Tongue (tissue), 2 donors: ENCODE results near the gene GALNT14. TPM values are rescaled to one million over a fixed set of nuclear protein-coding genes. Genes with fewer than 3 reads are reported as not detected.
A peak's percentile ranks its signal among the peaks of the same experiment; 100 is the strongest.
"Not testable (repeated sequence)": the region's sequence is repeated elsewhere in the genome, so short reads cannot be mapped to it uniquely, and the experiment has no call there.

Experiments used
- DNase-seq: peaks from one replicate; pipeline ENCODE4 v3.0.0-alpha.2; 2015
- total RNA-seq: library from RNA; depleted of rRNA; stranded (reverse); fragments of >200 nt; gene quantifications from one replicate; pipeline ENCODE4 v1.2.3, GENCODE V29; 2014

GALNT14 gene
- total RNA-seq, 1 donor from 2014 or later = 5.6 TPM

- DNase-seq = no peak
Observed at GRCh38 chr2:30938196-30938595, 200.0 kb downstream of the GALNT14 start.

- no peak for DNase-seq
Observed at GRCh38 chr2:30936977-30937376, 201.3 kb downstream of the GALNT14 start.

DNA sequence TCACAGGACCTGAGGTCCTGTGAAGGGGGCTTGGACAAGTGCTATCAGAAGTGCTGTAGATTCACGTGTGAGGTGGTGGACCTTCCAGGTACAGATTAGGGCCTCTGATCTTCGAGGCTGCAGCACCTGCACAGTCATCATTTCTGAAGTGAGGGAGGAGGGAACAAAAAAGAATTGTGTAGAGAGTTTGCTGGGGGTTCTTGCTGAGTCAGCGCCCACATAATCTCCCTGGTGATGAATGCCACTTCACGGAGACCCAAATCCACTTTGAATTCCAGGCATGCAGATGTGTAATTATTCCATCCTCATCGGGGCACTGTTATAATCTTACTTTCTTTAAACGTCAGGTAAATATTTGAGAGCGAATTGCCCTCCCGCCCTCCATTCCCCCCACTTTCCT is 202.4 kb downstream of the GALNT14 start:
- DNase-seq = no peak

DNA sequence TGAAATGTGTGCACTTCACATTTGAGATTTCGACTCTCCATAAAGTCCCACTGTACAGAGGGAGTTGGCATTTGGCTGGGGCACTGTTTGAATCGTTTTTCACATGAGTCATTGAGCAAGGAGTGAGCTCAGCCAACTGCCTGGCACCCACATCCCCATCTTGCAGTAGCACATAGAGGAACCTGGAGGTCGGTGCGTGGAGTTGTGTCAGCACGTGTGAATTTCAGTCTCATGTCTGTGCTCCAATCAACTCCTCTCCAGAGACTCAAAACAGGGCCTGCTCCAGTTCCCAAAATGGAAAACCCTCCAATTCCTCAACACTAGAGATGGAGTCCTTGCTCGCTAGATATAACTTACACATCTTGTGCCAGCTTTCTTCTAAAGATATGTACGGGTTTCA is 204.2 kb downstream of the GALNT14 start:
- no peak for DNase-seq

- DNase-seq = peak; percentile 8
Observed at GRCh38 chr2:30933496-30933895, 204.7 kb downstream of the GALNT14 start.

DNA sequence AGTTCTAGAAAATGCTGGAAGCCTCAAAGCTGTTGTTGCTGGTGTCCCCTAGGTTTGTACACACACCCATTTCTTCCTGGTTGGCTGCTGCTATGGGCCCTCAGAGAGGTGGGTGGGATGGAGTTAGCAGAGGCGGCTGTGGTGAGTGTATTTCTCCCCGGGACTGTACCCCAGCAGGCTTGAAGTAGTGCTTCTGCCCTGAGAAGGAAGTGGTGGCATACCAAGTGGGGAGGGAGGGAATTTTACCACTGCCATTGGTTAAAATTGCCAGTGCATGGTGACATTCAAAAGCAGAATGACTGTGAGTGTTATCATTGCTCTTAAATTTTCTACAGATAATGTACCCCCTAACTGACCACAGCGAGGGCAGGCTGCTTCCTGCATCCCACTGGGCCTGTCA is 205.4 kb downstream of the GALNT14 start:
- DNase-seq = no peak

DNA sequence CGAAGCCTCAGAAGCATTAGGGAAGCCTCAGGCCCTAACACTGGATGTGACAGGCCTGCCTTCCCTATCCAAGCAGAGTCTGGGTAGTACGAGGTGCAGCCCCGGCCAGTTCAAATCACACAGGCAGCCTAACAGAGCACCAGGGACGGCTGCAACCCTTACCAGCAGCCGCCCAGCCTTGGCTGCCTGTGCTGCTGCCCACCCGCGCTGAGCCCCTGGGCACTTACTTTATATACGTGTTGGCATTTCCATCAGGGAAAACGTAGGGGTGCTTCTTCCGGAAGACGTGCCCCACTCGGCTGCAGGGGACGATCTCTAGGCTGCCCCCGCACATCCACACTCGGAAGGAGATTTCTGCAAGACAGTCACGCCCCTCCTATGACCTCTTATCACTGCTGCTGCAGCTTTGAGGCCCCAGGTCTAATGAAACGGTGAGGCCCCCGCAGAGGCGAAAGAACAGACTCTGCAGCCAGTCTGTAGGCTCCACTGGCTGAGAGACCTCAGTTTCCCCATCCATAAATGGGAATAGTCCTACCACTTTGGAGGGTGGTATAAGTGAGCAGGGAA is 206.3 kb downstream of the GALNT14 start:
- no peak for DNase-seq

DNA sequence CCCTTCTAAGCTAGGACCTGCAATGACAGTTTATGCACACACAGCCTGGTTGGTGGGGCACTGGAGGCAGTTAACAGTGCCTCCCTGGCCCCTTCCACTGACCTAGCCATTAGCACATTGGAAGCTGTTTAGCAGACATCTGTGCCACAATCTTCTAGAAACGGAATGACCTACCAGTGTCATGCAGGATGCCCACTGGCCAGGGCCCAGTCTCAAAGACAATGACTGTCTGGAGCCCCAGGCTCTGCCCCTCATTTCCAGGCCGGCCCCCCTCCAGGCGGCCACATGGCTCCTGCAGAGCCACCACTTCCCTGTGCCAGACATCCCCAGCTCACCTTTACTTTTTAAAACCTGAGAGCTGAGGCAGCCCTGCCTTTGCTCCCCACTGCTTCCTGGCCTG is 207.5 kb downstream of the GALNT14 start:
- no peak for DNase-seq

DNA sequence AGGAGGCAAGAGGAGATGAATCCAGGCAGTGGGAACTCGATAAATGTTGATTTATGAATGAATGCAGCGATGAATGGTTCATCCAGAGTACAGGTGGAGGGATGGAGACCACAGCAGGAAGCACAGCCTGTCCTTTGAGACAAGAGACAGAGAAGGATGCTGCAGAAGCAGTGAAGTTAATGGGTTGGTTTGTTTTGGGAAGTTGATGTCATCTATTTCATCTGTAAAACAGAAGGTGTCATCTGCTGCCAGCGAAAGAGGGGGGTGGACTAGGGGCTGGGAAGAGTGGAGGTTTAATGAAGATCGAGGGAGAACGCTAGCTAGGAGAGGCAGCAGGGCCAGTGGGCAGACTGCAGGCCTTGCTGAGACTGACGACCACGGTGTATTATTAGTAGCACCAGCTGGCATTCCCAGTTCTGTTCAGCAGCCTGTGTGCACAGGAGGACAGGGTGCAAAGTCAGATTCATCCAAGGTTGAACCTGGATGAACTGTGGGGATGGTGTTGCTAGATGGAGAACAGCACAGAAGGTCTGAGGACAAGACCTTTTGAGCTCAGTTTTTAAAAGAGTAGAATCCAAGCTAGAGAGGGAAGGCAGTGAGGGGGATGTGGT is 210.7 kb downstream of the GALNT14 start:
- DNase-seq = peak; percentile 38

DNA sequence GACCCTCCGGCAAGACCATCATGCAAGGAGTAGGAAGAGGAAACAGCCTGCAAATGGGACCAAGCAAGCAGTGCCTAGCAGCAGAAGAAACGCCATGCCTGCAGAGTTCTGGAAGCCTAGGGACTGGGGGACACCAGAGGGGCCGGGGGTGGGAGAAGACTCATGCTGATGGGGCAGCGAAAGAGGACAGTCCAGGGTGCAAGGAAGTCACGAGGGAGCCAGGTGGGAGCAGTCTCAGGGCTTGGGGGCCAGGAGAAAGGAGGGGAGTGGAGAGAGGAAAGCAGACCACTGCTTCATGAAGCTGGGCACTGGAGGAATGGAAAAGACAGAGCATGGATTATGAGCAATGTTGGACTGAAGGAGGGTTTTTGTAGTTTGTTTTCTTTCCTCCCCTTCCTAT is 211.6 kb downstream of the GALNT14 start:
- no peak for DNase-seq

- DNase-seq = no peak
Observed at GRCh38 chr2:30923623-30924022, 214.6 kb downstream of the GALNT14 start.

- DNase-seq = no peak
Observed at GRCh38 chr2:30920511-30920910, 217.7 kb downstream of the GALNT14 start.

DNA sequence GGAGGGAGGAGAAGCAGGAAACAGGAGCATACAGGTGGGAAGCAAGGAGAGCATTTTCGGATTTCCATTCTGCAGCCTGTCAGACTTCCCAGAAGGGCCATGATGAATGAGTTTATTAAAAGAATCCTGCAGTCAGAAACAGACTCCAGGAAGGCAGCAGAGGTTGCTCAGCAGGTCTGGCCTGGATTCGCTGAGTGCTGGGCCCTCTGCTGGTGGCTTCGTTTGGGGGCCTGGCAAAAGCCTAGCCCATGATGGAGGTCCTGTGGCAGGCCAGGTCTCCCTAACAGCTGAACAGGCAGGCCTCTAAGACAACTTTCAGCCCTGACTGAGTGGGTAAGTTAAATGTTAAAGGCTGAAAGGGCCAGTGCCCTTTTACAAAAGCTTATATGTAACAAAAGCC is 222.8 kb downstream of the GALNT14 start:
- DNase-seq = peak; percentile 45

DNA sequence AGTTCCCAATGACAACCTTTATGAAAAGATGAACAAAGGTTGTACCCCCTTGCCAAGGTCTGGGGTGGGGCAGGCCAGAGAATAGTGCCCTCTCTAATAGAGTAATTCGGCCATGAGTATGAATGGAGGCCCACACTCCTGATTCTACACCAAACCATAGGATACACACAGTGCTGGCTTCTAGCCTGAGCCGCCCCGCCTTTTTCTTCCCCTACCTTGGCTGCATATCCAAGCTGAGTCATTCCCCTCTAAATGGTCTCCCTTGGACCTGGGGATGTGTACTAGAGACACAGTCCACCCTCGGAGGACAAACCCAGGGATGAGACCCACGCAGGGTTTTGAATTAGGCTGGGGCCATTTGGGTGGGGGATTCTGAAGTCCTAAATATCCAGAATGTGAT is 223.8 kb downstream of the GALNT14 start:
- DNase-seq = no peak

DNA sequence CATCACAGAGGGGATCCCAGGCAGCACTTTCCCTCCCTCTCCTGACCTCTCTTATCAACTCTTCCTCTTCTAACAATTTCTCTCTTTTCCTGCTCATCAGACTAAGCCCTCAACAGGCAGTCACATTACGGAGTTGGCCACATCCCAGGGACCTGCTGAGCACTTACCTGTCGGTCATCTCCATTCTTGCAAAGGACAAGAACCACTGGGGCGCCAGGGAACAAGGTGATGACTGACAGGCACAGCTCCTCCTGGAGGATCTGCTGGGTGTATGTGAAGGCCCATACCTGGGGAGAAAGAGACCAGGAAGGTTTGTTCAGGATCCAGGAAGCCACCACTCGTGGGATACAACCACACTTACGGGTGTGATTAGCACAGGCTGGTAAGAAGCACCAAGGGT is 226.2 kb downstream of the GALNT14 start:
- DNase-seq = no peak

DNA sequence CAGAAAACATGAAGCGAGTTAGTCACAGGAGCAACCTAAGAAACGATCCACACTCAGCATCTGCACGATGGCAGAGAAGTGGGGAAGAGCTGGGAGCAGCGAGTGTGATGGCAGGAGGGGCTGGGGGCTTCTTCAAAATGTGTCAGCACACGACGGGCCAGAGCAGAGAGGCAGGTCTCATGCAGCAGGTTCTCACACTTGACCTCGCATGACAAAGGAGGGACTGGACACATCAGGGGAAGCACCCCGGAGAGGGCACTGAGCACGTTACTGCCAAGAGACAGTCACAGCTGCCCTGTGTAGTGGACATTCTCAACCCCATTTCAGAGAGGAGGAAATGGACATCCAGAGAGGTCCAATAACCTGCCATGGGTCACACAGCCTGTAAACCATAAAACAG is 226.9 kb downstream of the GALNT14 start:
- DNase-seq = no peak

DNA sequence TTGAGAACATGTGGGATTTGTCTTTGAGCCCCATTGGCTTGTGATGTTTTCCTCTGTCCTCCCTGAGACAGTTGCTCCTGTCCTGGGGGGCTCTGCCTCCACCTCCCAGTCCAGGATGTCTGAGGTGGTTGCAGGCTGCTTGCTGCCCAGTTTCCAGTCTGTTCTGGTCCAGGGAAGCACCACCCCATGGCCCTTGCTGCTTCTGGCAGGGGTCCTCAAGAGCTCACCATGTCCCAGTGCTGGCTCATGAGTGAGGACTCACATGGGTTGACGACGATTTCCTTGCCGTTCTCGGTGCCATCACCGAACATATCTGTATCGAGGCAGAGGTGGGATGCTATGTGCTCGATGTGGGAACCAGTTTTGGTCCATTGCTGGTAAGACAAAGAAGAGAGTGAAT is 227.6 kb downstream of the GALNT14 start:
- no peak for DNase-seq

DNA sequence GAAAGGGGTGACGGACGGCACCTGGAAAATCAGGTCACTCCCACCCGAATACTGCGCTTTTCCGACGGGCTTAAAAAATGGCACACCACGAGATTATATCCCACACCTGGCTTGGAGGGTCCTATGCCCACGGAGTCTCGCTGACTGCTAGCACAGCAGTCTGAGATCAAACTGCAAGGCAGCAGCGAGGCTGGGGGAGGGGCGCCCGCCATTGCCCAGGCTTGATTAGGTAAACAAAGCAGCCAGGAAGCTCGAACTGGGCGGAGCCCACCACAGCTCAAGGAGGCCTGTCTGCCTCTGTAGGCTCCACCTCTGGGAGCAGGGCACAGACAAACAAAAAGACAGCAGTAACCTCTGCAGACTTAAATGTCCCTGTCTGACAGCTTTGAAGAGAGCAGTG is 233.8 kb downstream of the GALNT14 start:
- not testable (repeated sequence) for DNase-seq

DNA sequence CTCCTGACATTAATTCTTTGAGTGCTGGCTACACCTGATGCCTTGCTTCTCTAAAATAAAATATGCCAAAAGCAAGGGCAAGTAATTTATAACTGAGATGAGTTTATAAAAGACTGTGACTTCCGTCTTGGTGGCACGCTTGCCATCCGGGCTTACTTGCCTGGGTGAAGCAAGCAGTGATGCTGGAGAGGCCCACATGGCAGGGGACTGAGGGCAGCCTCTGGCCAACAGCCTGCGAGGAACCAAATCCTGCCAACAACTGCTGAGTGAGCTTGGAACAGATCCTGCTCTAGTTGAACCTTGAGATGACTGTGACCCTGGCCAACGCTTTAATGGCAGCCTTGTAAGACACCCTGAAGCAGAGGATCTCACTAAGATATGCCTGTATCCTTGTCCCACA is 234.9 kb downstream of the GALNT14 start:
- no peak for DNase-seq

- DNase-seq = peak; percentile 5
Observed at GRCh38 chr2:30900381-30900780, 237.9 kb downstream of the GALNT14 start.

GRCh38 chr2:30899516-30900054 is 238.7 kb downstream of the GALNT14 start:
- no peak for DNase-seq

DNA sequence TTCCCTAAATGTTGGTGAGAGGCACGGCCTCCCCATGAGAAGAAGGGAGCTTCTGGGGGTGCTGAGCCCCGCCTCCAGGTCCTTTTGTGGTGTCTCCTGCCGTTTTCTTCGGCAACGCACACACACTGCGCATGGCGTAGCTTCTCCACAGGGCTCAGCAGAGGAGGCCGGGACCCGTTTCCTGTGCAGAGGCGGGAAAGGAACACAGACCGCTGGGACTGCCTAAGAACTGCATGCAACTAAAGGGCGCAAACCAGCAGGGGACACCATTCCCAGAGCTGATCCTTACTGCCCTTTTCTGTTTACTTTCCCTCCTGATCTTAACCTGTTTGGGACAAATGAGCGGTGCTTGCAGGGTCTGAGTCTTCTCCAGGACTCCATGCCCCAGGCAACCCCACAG is 240.7 kb downstream of the GALNT14 start:
- DNase-seq = no peak

GRCh38 chr2:30894498-30895119 is 243.6 kb downstream of the GALNT14 start:
- DNase-seq = peak; percentile 8

DNA sequence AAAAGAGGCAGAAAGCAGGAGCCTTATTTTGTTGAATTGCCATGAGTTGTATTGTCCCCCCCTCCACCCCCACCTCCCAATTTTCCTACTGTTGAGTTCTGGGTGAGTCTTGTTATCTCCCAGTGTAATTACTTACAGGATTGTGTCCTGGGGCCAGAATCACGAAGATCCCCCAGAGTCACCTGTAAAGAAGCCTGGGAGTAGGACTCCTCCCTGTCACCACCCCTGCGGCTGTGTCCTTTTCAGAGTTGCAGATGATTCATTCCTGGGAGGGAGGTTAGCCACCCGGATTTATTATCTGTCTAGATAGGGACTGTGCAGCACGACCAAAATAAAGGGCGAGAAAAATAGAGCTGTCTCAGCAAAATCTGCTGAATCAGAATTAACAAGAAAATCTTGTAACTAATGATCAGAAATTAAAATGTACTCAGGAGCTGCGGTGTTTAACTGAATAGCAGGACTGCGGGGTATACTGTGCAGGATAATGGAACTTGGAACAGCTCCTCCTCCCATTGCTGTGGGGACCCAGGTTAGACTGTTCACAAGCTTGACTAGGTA is 249.3 kb downstream of the GALNT14 start:
- no peak for DNase-seq
